NCI-H2196 (cell line): ENCODE results near the gene AUTS2.
"Not testable (repeated sequence)": the region's sequence is repeated elsewhere in the genome, so short reads cannot be mapped to it uniquely, and the experiment has no call there.

Experiments used
- DNase-seq: peaks from one replicate; lab custom pipeline; 2025; ENCODE audit not compliant: unreplicated experiment; lab: John Stamatoyannopoulos, UW

AUTS2 gene

GRCh38 chr7:70582927-70583895, 984.9 kb downstream of the AUTS2 start:
- DNase-seq: no peak

- DNase-seq: no peak
These were observed 985.9 kb downstream of the AUTS2 start for GRCh38 chr7:70583965-70584883.

DNA sequence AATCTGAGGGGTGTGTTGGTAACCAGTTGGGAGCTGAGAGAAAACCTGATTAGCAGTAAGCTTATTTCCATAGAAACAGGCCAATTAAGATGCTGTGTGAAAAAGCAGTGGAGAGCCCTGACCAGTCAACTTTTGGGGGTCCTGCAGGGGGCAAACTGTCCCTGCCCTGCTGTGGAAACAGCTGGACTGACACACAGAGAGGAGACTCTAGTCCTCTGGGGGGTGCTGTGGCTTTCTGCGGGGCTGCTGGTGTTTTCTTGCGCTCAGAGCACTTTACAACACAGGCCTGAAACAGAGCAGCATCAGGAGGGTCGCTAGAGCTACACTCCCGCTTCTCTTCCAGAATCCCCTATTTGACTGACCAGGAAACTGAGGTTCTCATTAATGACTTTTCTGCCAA, 986.8 kb downstream of the AUTS2 start:
- DNase-seq: no peak

DNA sequence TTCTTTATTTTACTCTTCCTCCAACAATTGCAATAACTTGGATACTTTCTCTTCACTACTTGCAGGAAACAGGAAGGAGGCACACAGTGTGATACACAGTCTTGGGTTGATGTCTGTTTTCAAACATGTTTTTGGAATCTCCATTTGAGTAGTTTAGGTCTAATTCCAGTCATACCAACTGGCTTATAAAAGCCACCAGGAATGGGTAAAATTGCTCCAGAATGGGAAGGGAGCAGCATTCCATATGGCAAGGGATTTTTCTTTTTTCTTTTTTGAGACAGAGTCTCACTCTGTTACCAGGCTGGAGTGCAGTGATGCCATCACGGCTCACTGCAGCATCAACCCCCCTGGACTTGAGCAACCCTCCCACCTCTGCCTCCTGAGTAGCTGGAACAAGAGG, 988.5 kb downstream of the AUTS2 start:
- DNase-seq: no peak

- no peak for DNase-seq
These were observed 989.5 kb downstream of the AUTS2 start for GRCh38 chr7:70587739-70588138.

- no peak for DNase-seq
These were observed 990.1 kb downstream of the AUTS2 start for GRCh38 chr7:70588191-70588921.

DNA sequence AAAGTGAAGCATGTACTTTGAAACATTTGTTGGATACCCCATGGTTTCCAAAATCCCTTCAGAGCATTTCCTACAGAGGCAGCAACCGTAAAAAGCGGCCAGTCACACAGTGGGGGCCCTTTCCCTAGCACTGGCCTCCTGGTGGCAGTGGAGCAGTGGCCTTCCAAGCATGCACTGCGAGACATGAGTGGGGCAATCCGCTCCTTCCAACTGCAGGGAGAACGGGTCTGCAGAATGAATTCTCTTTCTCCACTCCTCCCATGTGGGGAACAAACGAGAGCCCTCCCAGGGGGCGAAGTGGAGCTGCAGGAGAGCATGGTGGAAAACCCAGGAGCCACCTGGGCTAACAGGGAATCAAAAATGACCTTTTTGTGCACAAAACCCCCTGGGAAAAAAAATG, 990.7 kb downstream of the AUTS2 start:
- DNase-seq: no peak

GRCh38 chr7:70589590-70589989, 991.3 kb downstream of the AUTS2 start:
- DNase-seq: no peak

- no peak for DNase-seq
These were observed 992.0 kb downstream of the AUTS2 start for GRCh38 chr7:70590126-70590854.

- DNase-seq: no peak
These were observed 993.4 kb downstream of the AUTS2 start for GRCh38 chr7:70591643-70592042.

DNA sequence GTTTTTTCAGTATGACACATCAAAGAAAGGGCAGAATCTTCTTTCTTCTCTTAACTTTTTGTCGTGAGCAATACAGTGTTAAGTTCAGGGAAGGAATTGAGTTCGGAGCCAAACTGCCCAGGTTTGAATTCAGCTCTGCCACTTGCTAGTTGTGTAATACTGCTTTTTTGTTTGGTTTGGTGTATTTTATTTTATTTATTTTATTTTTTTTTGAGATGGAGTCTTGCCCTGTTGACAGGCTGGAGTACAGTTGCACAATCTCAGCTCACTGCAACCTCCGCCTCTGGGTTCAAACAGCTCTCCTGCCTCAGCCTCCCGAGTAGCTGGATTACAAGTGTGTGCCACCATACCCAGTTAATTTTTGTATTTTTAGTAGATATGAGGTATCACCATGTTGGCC, 993.9 kb downstream of the AUTS2 start:
- DNase-seq: no peak

- no peak for DNase-seq
These were observed 995.9 kb downstream of the AUTS2 start for GRCh38 chr7:70594170-70594569.

DNA sequence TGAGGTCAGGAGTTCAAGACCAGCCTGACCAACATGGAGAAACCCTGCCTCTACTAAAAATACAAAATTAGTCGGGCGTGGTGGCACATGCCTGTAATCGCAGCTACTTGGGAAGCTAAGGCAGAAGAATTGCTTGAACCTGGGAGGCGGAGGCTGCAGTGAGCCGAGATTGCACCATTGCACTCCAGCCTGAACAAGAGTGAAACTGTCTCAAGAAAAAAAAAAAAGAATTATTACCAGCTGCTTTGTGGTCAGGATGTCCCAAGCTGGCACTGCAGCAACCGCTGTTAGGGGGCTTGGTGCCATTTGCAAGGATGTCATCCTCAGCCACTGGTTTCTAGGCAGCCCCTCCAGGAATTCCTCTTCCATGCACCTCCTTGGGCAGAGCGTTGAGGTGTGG, 996.6 kb downstream of the AUTS2 start:
- not testable (repeated sequence) for DNase-seq

DNA sequence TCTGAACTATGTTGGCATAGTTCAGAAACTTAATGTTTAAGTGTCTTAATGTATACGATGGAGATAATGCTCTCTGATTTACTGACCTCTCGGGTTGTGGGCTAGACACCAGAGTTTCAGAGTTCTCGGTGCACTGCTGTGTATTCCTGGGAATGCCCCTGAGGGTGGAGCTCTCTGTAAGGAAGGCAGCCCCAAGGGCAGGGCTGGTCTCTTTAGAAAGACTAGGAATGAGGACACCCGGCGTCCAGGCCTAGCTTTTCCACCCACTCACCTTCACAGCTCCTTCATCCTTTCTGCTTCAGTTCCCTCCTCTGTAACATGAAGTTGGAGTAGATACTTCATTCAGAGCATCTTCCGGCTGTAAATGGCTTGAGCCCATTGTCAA, 997.1 kb downstream of the AUTS2 start:
- no peak for DNase-seq

DNA sequence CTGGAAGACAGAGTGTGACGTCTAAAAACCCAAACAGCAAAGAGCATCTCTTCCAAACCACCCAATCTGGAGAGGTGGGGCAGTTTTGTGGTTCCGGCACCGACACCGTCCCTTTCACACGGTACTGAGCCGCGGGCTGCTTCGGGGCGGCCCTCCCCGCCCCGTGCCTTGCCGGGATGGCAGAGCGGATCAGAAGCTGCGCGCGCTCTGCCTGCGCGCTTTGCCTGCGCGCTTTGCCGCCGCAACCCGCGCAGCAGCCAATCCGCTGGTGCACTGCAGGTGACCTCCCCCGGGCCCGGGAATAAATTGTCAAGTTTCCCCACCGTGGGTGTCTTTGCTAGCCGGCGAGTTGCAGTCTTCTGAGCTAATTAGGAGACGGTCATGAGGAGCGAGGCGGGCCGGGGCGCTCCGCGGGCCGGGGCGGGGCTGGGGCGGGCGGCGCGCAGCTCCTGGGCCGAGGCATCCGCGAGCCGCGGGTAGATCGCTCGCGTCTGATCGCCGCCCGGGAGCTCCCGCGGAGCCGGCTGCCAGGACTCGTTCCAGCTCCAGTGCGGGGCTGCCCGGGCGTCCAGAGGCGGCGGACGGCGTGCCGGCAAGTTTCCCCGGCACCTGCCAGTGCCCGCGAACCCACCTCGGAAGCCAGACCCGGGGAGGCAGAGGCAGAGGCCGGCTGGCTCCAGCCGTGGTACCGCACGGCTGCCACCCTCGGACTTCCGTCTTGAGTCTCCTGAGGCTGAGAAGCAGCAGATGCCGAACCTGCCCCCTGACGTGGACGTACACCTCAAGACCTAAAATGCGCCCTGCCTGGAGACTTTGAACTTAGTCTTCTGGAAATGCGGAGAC, 997.7 kb downstream of the AUTS2 start:
- no peak for DNase-seq

GRCh38 chr7:70596598-70596913, 998.3 kb downstream of the AUTS2 start:
- DNase-seq: no peak

DNA sequence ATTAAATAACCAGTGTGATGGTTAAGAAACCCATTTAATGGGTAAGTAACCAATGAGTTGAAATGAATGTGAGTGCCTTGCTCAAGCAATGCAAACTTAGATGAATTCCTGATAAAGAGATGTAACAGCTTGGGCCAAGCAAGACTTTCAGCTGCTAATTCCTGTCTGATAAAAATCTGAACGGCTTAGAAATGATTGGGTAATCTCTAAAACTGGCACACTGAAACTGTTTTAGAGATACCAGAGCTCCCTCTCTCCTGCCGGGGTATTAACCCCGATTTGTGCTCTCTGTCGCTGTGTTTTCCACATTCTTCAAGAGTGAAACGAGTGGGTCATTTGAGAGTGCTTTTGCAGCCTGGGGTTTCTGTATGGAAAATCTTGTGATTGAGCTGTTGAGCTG, 998.8 kb downstream of the AUTS2 start:
- no peak for DNase-seq

DNA sequence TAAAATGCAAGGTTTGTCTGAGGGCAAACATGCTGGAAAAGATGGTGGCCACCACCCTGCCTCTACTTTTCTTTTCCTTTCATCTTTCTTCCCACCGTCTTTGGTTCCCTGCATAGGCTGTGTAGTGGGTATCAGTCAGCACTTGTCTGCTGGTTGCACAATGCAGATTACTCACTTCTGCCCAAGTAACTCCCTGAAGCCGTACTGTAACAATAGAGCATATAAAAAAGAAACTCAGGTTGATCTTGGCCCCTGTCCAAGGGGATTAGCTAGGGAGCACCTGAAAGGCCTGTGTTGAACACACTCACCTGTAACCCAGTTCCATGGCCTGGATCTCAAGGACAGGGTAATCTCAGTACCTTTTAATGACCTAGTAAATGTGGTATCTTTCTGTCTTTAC, 1000.7 kb downstream of the AUTS2 start:
- DNase-seq: peak; percentile 70

- DNase-seq: no peak
These were observed 1001.3 kb downstream of the AUTS2 start for GRCh38 chr7:70599446-70600190.
